ENCODE measurements around the gene GMPPB.

Gene GMPPB

DNA sequence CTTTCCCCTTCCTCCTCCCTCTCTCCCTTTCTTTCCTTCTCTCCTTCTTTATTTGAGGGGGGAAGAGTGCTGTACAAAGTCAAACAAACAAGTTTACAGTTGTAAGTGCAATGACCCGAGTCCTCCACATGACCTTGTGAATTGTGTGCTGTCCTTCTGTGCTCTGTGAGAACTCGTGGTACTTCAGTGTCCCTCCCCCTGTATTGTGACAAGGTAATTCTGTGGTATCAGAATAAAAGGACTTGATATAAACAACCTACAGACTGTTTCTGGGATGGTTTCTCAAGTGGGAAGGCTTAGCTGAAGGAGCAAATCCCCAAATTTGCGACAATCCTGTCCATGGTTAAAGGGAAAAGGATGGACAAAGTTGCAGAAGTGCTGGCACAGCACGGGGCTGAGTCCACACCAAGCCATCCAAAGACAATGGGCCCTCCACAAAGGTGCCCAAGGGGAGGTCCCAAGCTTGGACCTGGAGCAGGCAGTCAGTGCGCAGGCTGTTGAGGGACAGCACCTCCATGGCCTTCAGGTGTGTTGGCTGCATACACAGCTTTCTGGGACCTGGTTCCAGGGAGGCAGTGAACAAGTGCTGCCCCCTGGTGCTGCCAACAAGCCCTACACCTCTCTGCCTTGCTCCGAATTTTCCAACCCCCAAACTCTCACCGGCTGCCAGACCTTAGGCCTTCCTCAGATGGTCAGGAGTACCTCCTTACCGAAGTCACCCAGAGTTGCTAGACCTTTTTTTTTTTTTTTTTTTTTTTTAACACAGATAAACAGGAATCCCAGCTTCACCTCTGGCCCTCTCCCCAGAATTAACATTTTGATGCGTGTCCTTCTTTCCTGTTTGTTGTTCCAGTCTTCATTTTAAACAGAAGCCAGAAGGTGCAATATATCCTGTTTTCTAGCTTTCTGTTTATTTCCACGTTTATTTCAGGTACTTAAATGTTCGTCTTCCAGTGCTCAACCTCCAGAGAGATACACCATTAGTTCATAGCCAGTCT, 52.2 kb downstream of the GMPPB start:
- peak; percentile 76 to 79 for DNase-seq (ENCODE audit: low read depth in 1 of 2, low spot score in 1 of 2)
- H3K27ac ChIP-seq (replicated peaks): no peak overlapping the region
- H3K4me3 ChIP-seq (replicated peaks; ENCODE audit: insufficient read depth, low read length): no peak overlapping the region
- no peaks in the 10 kb centered on the region for H3K27me3 ChIP-seq (ENCODE audit: insufficient read depth, poor library complexity, severe bottlenecking)
- TF ChIP-seq GABPA (IDR thresholded peaks at IDR 0.05; ENCODE audit: low read depth): no peak
- TF ChIP-seq POLR2AphosphoS5 (IDR thresholded peaks at IDR 0.05; ENCODE audit: low read depth): no peak
- TF ChIP-seq, protein P1, sequence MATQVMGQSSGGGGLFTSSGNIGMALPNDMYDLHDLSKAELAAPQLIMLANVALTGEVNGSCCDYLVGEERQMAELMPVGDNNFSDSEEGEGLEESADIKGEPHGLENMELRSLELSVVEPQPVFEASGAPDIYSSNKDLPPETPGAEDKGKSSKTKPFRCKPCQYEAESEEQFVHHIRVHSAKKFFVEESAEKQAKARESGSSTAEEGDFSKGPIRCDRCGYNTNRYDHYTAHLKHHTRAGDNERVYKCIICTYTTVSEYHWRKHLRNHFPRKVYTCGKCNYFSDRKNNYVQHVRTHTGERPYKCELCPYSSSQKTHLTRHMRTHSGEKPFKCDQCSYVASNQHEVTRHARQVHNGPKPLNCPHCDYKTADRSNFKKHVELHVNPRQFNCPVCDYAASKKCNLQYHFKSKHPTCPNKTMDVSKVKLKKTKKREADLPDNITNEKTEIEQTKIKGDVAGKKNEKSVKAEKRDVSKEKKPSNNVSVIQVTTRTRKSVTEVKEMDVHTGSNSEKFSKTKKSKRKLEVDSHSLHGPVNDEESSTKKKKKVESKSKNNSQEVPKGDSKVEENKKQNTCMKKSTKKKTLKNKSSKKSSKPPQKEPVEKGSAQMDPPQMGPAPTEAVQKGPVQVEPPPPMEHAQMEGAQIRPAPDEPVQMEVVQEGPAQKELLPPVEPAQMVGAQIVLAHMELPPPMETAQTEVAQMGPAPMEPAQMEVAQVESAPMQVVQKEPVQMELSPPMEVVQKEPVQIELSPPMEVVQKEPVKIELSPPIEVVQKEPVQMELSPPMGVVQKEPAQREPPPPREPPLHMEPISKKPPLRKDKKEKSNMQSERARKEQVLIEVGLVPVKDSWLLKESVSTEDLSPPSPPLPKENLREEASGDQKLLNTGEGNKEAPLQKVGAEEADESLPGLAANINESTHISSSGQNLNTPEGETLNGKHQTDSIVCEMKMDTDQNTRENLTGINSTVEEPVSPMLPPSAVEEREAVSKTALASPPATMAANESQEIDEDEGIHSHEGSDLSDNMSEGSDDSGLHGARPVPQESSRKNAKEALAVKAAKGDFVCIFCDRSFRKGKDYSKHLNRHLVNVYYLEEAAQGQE (IDR thresholded peaks at IDR 0.05; ENCODE audit: insufficient replicate concordance, low read depth): no peak
- TF ChIP-seq, protein P2, sequence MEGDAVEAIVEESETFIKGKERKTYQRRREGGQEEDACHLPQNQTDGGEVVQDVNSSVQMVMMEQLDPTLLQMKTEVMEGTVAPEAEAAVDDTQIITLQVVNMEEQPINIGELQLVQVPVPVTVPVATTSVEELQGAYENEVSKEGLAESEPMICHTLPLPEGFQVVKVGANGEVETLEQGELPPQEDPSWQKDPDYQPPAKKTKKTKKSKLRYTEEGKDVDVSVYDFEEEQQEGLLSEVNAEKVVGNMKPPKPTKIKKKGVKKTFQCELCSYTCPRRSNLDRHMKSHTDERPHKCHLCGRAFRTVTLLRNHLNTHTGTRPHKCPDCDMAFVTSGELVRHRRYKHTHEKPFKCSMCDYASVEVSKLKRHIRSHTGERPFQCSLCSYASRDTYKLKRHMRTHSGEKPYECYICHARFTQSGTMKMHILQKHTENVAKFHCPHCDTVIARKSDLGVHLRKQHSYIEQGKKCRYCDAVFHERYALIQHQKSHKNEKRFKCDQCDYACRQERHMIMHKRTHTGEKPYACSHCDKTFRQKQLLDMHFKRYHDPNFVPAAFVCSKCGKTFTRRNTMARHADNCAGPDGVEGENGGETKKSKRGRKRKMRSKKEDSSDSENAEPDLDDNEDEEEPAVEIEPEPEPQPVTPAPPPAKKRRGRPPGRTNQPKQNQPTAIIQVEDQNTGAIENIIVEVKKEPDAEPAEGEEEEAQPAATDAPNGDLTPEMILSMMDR (IDR thresholded peaks at IDR 0.05; ENCODE audit: insufficient read depth, low read length): peak; percentile 96
- no peak for TF ChIP-seq SPI1 (IDR thresholded peaks at IDR 0.05; ENCODE audit: borderline replicate concordance, low read depth)

DNA sequence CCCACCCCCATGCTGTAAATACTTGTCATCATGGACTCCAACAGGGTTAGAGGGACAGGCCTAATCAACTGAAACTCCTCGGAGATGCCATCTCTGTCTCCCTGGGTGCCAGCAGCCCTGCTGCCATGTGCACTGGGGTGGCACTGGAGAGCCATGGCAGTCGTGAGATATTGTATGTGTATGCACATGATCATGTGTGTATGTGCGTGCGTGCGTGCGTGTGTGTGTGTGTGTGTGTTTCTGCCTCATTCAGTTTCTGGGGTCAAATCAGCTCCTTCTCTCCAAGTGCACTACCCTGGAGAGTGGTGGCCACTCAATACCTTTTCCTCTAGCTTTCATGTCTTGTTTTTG, 52.8 kb downstream of the GMPPB start:
- H3K27ac ChIP-seq (replicated peaks): no peak overlapping the region
- H3K27me3 ChIP-seq (ENCODE audit: insufficient read depth, poor library complexity, severe bottlenecking): no peaks in the 10 kb centered on the region
- DNase-seq (ENCODE audit: low read depth in 1 of 2, low spot score in 1 of 2): no peak
- no peak overlapping the region for H3K4me3 ChIP-seq (replicated peaks; ENCODE audit: insufficient read depth, low read length)
- TF ChIP-seq POLR2AphosphoS5 (IDR thresholded peaks at IDR 0.05; ENCODE audit: low read depth) (no peak), SPI1 (IDR thresholded peaks at IDR 0.05; ENCODE audit: borderline replicate concordance, low read depth) (no peak), GABPA (IDR thresholded peaks at IDR 0.05; ENCODE audit: low read depth) (no peak)
- TF ChIP-seq, protein P2 (IDR thresholded peaks at IDR 0.05; ENCODE audit: insufficient read depth, low read length): no peak
- TF ChIP-seq, protein P1 (IDR thresholded peaks at IDR 0.05; ENCODE audit: insufficient replicate concordance, low read depth): no peak
